Left colon (tissue), 2 donors: ENCODE data around the gene FLT3LG. TPM values are rescaled to one million over a fixed set of nuclear protein-coding genes. Genes with fewer than 3 reads are reported as not detected.

Experiments used
- ATAC-seq: fragments of 200-7000 bp; cut with Tn5 transposase; one replicate; pipeline ENCODE4 v1.9.1; 2020; ENCODE audit warnings: mild to moderate bottlenecking, moderate library complexity
- DNase-seq, 2 donors: peaks; one replicate each; pipeline ENCODE4 v3.0.0-alpha.2; 2020
- intact Hi-C, 2 donors: fragments of 100-400 bp; cut with DNase I in 1 of 2; cut with micrococcal nuclease in 1 of 2; formaldehyde crosslinking; loops; one replicate each; pipeline versions ENCODE4 v1.11.2 to v1.14.0; 2022; cut with DNase I, micrococcal nuclease
- long read RNA-seq: library from polyadenylated mRNA; unstranded; transcript quantifications from one replicate; pipeline ENCODE4 v2.0.0, GENCODE V29; 2021
- total RNA-seq, 2 donors: library from RNA; stranded (reverse); fragmentation: NEBNext Ultra II Directional; extraction: Animal tissue kit (Norgen Biotek cat#: 25700); gene quantifications; one replicate each; pipeline ENCODE4 v1.2.1, GENCODE V29; 2021
- donor health status: DM: no; HTN: no; CAD: no.
- donor health status: DM: yes; HTN: yes; CAD: no.

The FLT3LG gene
- total RNA-seq, result 1 to 10 TPM; 3.4 to 6.4 TPM
- long read RNA-seq, partial matches to known transcripts, result 1 of 1 reads
- long read RNA-seq, other reads (novel, unspliced or antisense), result 0 of 1 reads

GRCh38 chr19:49473868-49474541 lies at the start of gene FLT3LG:
Gene FLT3LG (plus strand): TSS chr19:49474215. CDS start chr19:49474640, 425 bp downstream.
- ATAC-seq, result peak; percentile 66
- intact Hi-C loops, result no loop called here

DNA sequence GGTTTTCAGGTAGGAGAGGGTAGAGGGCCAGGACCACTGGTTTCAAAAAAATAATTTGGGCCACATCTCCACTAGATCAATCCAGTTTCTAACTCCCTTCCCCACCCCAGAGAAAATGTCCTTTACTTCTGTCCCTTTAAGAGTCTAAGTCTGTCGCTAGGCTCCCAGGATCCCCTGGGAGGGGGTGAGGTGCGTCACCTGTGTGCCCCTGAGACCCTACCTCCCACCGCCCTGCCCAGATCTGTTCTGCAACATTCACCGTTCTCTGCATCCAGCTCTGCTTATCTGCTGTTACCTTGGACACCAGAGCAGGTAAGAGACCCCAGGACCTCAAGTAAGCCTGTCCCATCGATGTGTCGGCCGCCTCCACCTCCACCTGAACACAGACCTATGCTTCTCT lies 48.8 kb upstream of the FLT3LG start, which contains the start of gene GFY:
Gene GFY, plus strand, starts transcription at position 211 of the 400 bp plus-strand sequence. CDS start 1,043 bp downstream, outside the sequence.
- ATAC-seq (no peak), DNase-seq (no peak)
- intact Hi-C loops, result no loop called here

More at GRCh38 chr19:49473868-49474541, at the start of gene FLT3LG:
- peak; percentile 81 to 82 for DNase-seq

DNA sequence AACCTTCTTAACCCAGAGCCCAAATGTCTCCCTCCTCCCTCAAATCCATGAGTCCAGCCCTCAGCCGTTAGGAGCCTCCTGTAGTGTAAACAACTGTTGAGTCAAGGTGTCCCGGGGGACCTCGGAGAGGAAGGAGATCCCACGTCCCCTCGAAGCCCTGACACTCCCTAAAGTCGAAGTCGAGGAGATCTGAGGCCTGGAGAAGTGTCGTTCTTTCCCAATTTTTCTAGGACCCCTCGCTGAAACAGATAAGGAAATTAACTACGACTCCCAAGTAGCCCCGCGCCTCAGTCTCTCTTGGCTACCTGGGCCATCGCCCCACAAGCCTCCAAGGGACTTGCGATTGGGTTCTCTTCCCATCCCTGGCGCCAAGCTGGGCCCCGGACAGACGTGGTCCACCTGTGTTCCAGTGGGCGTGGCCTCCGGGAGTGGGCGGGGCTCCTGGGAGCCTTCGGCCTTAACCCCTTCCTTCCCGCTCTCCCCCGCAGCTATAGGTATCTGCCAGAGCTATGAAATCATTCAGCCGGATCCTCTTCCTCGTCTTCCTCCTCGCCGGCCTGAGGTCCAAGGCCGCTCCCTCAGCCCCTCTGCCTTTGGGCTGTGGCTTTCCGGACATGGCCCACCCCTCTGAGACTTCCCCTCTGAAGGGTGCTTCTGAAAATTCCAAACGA lies 48.0 kb upstream of the FLT3LG start:
- intact Hi-C loops, result no loop called here
- no peak for DNase-seq
- no peak for ATAC-seq

GRCh38 chr19:49427339-49427738 lies 46.7 kb upstream of the FLT3LG start:
- intact Hi-C loops, result no loop called here
- no peak for ATAC-seq
- no peak for DNase-seq

DNA sequence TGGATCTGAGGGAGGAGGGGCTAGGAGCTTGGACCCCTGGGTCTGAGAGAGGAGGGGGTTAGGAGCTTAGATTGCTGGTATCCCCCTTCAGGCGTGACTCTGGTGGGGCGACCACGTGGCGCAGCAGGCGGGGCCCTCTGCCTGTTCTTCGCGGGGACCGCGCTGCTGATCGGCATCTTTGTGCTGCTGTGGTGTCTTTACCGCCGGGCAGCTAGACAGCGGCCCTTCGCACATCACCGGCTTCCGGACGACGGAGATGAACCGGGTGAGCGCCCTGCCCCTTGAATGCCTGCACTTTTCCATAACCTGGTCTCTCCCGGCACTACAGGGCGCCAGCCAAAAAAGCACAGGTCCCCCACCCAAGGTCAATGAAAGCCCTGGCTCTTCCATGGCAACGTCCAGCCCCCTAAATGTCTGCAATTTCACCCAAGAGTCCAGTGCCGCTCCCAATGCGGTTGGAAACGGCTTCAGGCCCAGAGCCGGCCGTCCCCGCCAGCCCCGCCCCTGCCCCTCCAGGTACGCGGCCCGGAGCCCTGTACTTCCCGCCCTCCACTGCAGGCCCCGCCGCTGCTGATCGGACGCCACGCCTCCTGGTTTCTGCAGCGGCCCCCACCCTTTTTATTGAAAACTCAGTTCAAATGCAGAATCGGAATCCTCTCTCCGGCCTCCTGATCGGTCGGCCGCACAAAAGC lies 46.0 kb upstream of the FLT3LG start:
- ATAC-seq (peak; percentile 45), DNase-seq (no peak)
- intact Hi-C loops, result no loop called here

DNA sequence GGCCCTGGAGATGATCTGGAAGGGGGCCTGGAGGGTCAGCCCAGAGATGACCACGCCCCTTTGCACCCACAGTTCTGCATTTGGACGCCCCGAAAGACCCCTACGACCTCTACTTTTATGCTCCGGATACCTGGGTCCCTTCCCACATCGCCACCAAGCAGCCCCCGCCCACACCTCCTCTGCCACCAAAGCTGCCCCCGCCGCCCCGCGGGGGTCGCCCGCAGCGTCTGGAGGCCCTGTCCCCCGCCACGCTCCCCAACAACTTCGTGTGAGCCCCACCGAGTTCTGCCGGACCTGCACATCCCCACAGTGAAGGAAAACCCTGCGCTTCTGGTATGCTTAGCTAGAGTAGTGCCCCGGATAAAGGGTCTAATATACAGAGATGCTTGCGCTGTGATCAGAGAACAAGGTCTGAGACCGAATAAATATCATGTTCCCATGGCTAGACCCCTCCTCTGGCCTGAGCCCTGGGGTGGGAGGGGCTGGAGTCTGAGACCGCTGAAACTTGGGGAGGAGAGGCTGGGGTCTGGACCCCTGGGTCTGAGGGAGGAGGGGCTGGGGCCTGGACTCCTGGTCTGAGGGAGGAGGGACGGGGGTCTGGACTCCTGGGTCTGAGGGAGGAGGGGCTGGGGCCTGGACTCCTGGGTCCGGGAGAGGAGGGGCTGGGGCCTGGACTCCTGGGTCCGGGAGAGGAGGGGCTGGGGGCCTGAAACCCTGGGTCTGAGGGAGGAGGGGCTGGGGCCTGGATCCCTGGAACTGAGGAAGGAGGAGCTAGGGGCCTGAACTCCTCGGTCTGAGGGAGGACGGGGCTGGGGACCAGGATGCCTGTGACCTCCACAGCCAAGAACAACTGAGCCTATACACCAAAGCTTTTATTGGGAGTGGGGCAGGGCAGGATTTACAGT lies 45.2 kb upstream of the FLT3LG start:
- DNase-seq (no peak), ATAC-seq (no peak)
- intact Hi-C loops, result no loop called here

DNA sequence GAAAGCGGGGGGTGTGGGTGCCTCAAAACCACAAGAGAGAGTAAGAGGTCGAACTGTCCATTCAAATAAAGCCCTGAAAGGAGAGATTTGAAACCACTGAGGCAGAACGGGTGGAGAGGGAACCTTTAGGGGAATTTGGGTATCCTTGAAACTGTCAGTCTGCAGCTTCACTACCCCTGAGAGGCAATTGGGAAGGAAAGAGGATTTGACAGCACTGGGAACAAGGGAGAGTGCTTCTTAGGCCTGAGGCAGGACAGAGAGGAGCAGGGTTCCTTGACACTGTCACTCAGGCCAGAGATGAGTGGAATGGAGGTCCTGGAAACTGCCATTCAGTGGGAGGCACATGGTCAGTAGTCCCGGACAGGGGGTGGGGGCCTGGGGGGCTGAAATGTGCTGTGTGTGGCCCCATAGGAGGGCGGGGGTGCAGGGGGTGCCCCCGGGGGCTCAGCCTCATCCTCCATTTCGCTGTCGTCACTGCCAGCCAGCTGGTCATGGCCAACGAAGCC lies 43.8 kb upstream of the FLT3LG start:
- ATAC-seq (no peak), DNase-seq (no peak)
- intact Hi-C loops, result loop anchor here in 1 of 2 donors (10.0 kb wide), 1 partner anchor 165 kb away; no protein-coding TSS in a partner anchor

- DNase-seq, result no peak
- intact Hi-C loops, result loop anchor here in 1 of 2 donors (10.0 kb wide), 1 partner anchor 166 kb away; no protein-coding TSS in a partner anchor
Observed at GRCh38 chr19:49430678-49431329, 43.2 kb upstream of the FLT3LG start.

GRCh38 chr19:49431330-49431749 lies 42.7 kb upstream of the FLT3LG start:
- ATAC-seq (no peak), DNase-seq (no peak)
- intact Hi-C loops, result loop anchor here in 1 of 2 donors (10.0 kb wide), 1 partner anchor 167 kb away; no protein-coding TSS in a partner anchor

More at GRCh38 chr19:49430678-49431329, 43.2 kb upstream of the FLT3LG start:
- no peak for ATAC-seq

- intact Hi-C loops, result loop anchor here in 1 of 2 donors (10.0 kb wide), 1 partner anchor 168 kb away; no protein-coding TSS in a partner anchor
- DNase-seq, result peak; percentile 49 to 66
- ATAC-seq, result peak; percentile 97
Observed at GRCh38 chr19:49432141-49433073, 41.6 kb upstream of the FLT3LG start.

- ATAC-seq (no peak), DNase-seq (no peak)
- intact Hi-C loops, result loop anchor here in 1 of 2 donors (10.0 kb wide), 1 partner anchor 169 kb away; no protein-coding TSS in a partner anchor
Observed at GRCh38 chr19:49433240-49433901, 40.6 kb upstream of the FLT3LG start.

DNA sequence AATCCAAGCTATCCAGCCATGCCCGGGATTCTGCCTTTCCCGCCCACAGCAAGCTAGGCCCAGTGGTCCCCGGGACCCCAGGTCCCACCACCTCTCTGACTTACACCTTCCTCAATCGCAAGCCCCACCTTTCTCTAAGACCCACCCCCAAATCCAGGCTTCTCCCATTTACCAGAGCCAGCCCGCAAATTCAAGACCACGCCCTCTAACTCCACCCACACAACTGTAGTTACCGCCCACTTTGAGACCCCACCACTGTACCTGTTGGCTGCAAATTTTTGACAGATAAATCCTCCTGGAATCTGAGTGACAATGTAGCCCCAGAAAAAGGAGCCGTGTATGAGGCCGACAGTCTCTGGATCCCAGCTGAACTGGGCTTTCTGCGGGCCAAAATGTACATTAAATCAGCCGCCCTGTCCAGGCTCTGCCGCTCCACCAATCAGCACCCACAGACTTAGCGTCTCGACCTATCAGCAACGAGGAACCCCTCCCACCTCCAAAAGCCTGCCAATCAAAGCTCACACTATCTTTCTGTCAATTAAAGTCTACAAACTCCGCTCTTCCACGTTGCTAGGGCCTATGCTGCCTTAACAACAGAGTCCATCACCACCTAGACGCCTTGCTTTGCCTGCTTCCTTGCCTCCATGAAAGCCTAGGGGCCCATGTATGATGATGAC lies 39.0 kb upstream of the FLT3LG start:
- no peak for ATAC-seq
- intact Hi-C loops, result loop anchor here in 1 of 2 donors (10.0 kb wide), 1 partner anchor 170 kb away; no protein-coding TSS in a partner anchor
- no peak for DNase-seq

- ATAC-seq, result no peak
- DNase-seq, result no peak
- intact Hi-C loops, result loop anchor here in 1 of 2 donors (10.0 kb wide), 1 partner anchor 171 kb away; no protein-coding TSS in a partner anchor
Observed at GRCh38 chr19:49435670-49436069, 38.3 kb upstream of the FLT3LG start.

DNA sequence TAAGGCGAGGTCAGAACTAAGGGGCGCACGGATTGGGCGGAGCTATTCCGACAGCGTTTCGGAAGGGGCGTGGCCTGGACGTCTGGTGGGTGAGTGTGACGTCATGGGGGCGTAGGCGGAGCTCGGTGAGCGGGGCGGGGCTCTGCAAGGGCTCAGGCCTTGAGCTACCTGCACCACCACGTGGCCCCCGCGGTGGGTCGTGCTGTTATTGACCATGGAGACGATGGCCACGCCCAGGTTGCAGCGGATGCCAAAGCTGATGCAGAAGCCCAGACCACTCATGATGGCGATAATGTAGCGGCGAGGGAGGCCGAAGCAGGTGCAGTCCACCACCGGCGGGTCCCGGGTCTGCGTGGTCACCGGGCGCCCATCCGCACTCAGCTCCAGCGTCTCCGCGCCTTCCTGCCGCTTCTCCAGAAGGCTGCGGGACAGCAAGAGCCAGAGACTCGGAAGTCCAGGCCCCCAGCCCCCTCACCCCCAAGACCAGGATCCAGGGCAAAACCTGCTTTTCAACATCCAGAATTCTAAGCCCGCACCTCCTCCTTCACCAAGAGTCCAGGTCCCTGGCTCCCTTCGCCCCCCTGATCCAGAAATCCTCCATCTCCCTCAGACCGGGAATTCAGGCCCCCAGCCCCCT lies 37.5 kb upstream of the FLT3LG start:
- DNase-seq (no peak), ATAC-seq (no peak)
- intact Hi-C loops, result loop anchor here in 1 of 2 donors (10.0 kb wide), 1 partner anchor 172 kb away; no protein-coding TSS in a partner anchor

- no peak for DNase-seq
- intact Hi-C loops, result loop anchor here in 1 of 2 donors (10.0 kb wide), 1 partner anchor 172 kb away; no protein-coding TSS in a partner anchor
- no peak for ATAC-seq
Observed at GRCh38 chr19:49437231-49437630, 36.8 kb upstream of the FLT3LG start.
